ENCODE measurements around the gene RPTOR. TPM values are rescaled to one million over a fixed set of nuclear protein-coding genes. Genes with fewer than 3 reads are reported as not detected.
"Not testable (repeated sequence)": the region's sequence is repeated elsewhere in the genome, so short reads cannot be mapped to it uniquely, and the experiment has no call there.

The RPTOR gene
- total RNA-seq, 1 experiment from 2014 or later = 58.0 TPM

GRCh38 chr17:80696964-80697363 lies 152.3 kb downstream of the RPTOR start:
- no TSS peak for BruUV-seq (replicated peaks)

DNA sequence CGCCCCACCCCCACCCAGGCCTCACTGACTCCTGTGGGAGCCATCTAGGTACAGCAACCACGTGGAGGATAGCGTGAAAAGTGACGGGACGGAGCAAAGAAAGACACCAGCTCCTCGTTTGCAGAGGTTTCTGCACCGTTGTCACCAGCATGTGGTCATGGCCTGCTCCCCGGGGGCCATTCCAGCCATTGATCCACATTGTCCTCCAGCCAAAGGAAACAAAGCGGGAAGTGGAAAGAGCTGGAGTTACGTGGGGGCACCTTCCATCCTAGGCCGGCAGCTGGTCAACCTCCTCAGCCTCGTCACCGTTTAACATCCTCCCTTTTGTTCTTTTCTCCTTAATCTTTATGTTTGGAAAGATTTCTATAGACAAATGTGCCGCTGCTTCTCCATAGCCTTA lies 153.7 kb downstream of the RPTOR start:
- Histone ChIP-seq H3K27me3 (ENCODE audit: control insufficient read depth, insufficient read depth, low read length) (no peaks in the 10 kb centered on the region), H3K27ac (ENCODE audit: low read length) (no peak overlapping the region), H3K4me3 (ENCODE audit: low read depth in 2 of 2, low read length in 2 of 2) (no peak overlapping the region), H3K36me3 (ENCODE audit: control insufficient read depth, insufficient read depth, low read length) (no peaks in the 10 kb centered on the region), H3K9me3 (ENCODE audit: control insufficient read depth, insufficient read depth, low read depth, low read length) (no peaks in the 10 kb centered on the region), H3K4me1 (ENCODE audit: control insufficient read depth, insufficient read depth, low read length) (peaks cover 6% of the 10 kb centered on the region)
- no TSS peak for BruUV-seq (replicated peaks)
- intact Hi-C loops (cut with micrococcal nuclease; ENCODE audit: unreplicated experiment) = no loop called here
- in situ Hi-C loops (cut with HindIII; ENCODE audit: low pct_unique_long_range_greater_than_20kb, low sequenced_read_pairs) = no loop called here
- ATAC-seq = no peak
- TF ChIP-seq TCF7L2 (IDR thresholded peaks at IDR 0.05; ENCODE audit: low read depth, low read length) (no peak), REST (IDR thresholded peaks at IDR 0.05; ENCODE audit: insufficient read depth in 1 of 2, low read depth in 2 of 2, low read length in 1 of 2) (no peak), SIN3A (IDR thresholded peaks at IDR 0.05; ENCODE audit: borderline replicate concordance, insufficient read depth, low read depth, low read length) (no peak), POLR2AphosphoS5 (IDR thresholded peaks at IDR 0.05; ENCODE audit: low read depth, low read length) (no peak)
- TF ChIP-seq, protein P1, sequence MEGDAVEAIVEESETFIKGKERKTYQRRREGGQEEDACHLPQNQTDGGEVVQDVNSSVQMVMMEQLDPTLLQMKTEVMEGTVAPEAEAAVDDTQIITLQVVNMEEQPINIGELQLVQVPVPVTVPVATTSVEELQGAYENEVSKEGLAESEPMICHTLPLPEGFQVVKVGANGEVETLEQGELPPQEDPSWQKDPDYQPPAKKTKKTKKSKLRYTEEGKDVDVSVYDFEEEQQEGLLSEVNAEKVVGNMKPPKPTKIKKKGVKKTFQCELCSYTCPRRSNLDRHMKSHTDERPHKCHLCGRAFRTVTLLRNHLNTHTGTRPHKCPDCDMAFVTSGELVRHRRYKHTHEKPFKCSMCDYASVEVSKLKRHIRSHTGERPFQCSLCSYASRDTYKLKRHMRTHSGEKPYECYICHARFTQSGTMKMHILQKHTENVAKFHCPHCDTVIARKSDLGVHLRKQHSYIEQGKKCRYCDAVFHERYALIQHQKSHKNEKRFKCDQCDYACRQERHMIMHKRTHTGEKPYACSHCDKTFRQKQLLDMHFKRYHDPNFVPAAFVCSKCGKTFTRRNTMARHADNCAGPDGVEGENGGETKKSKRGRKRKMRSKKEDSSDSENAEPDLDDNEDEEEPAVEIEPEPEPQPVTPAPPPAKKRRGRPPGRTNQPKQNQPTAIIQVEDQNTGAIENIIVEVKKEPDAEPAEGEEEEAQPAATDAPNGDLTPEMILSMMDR (IDR thresholded peaks at IDR 0.05) = no peak
- CTCF ChIA-PET = no interaction called here
- POLR2A ChIA-PET = interaction anchor here (0.6 kb wide), 1 partner anchor 192 kb away, joined by 3 read pairs; no protein-coding TSS in a partner anchor
- DNase-seq (ENCODE audit: low read depth, low spot score) = no peak

More at GRCh38 chr17:80696964-80697363, 152.3 kb downstream of the RPTOR start:
- intact Hi-C loops (cut with micrococcal nuclease; ENCODE audit: unreplicated experiment) (no loop called here), in situ Hi-C loops (cut with HindIII; ENCODE audit: low pct_unique_long_range_greater_than_20kb, low sequenced_read_pairs) (no loop called here)
- no peak overlapping the region for H3K27ac ChIP-seq (ENCODE audit: low read length)
- TF ChIP-seq SIN3A (IDR thresholded peaks at IDR 0.05; ENCODE audit: borderline replicate concordance, insufficient read depth, low read depth, low read length) (no peak), REST (IDR thresholded peaks at IDR 0.05; ENCODE audit: insufficient read depth in 1 of 2, low read depth in 2 of 2, low read length in 1 of 2) (no peak), POLR2AphosphoS5 (IDR thresholded peaks at IDR 0.05; ENCODE audit: low read depth, low read length) (no peak), TCF7L2 (IDR thresholded peaks at IDR 0.05; ENCODE audit: low read depth, low read length) (no peak)
- ChIA-PET CTCF (no interaction called here), POLR2A (no interaction called here)
- H3K36me3 ChIP-seq (ENCODE audit: control insufficient read depth, insufficient read depth, low read length) = no peaks in the 10 kb centered on the region
- H3K4me3 ChIP-seq (ENCODE audit: low read depth in 2 of 2, low read length in 2 of 2) = no peak overlapping the region
- DNase-seq (ENCODE audit: low read depth, low spot score) (no peak), ATAC-seq (no peak)
- H3K27me3 ChIP-seq (ENCODE audit: control insufficient read depth, insufficient read depth, low read length) = no peaks in the 10 kb centered on the region
- no peaks in the 10 kb centered on the region for H3K9me3 ChIP-seq (ENCODE audit: control insufficient read depth, insufficient read depth, low read depth, low read length)
- H3K4me1 ChIP-seq (ENCODE audit: control insufficient read depth, insufficient read depth, low read length) = peaks cover 6% of the 10 kb centered on the region

DNA sequence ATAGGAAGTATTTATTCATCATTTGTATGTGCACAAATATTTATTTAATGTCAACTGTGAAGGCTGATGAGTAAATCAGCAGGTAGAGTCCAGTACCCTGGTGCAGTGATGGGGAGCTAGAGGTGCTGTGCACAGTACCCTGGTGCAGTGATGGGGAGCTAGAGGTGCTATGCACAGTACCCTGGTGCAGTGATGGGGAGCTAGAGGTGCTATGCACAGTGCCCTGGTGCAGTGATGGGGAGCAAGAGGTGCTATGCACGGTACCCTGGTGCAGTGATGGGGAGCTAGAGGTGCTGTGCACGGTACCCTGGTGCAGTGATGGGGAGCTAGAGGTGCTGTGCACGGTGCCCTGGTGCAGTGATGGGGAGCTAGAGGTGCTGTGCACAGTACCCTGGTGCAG lies 154.6 kb downstream of the RPTOR start:
- DNase-seq (ENCODE audit: low read depth, low spot score); H3K4me3 ChIP-seq (ENCODE audit: low read depth in 2 of 2, low read length in 2 of 2); intact Hi-C loops (cut with micrococcal nuclease; ENCODE audit: unreplicated experiment); CTCF ChIA-PET; H3K27ac ChIP-seq (ENCODE audit: low read length); H3K9me3 ChIP-seq (ENCODE audit: control insufficient read depth, insufficient read depth, low read depth, low read length); H3K4me1 ChIP-seq (ENCODE audit: control insufficient read depth, insufficient read depth, low read length); in situ Hi-C loops (cut with HindIII; ENCODE audit: low pct_unique_long_range_greater_than_20kb, low sequenced_read_pairs); BruUV-seq (replicated peaks); ATAC-seq; H3K27me3 ChIP-seq (ENCODE audit: control insufficient read depth, insufficient read depth, low read length); H3K36me3 ChIP-seq (ENCODE audit: control insufficient read depth, insufficient read depth, low read length); POLR2A ChIA-PET: not testable (repeated sequence)
